ENCODE results near the gene SSBP3.

Gene SSBP3

GRCh38 chr1:54341763-54342162 lies 64.4 kb downstream of the SSBP3 start:
- no peak for FAIRE-seq
- TF ChIP-seq TAF1 (IDR thresholded peaks at IDR 0.05; ENCODE audit: low read depth, low read length), result no peak
- TF ChIP-seq POU2F2 (IDR thresholded peaks at IDR 0.05; ENCODE audit: low read depth, low read length), result no peak
- no peak for TF ChIP-seq POLR2A (IDR thresholded peaks at IDR 0.05; ENCODE audit: low read depth, low read length)
- no peak for TF ChIP-seq POLR2AphosphoS5 (IDR thresholded peaks at IDR 0.05; ENCODE audit: low read depth, low read length)
- no peak for TF ChIP-seq PAX5 (IDR thresholded peaks at IDR 0.05; ENCODE audit: insufficient read depth, low read length, severe bottlenecking)
- no peak for TF ChIP-seq SPI1 (IDR thresholded peaks at IDR 0.05; ENCODE audit: low read depth, low read length)
- DNase-seq (ENCODE audit: insufficient read length, low spot score), result no peak

GRCh38 chr1:54340878-54341277 lies 65.3 kb downstream of the SSBP3 start:
- FAIRE-seq (no peak), DNase-seq (ENCODE audit: insufficient read length, low spot score) (no peak)
- TF ChIP-seq POU2F2 (IDR thresholded peaks at IDR 0.05; ENCODE audit: low read depth, low read length) (no peak), POLR2AphosphoS5 (IDR thresholded peaks at IDR 0.05; ENCODE audit: low read depth, low read length) (no peak), SPI1 (IDR thresholded peaks at IDR 0.05; ENCODE audit: low read depth, low read length) (no peak), POLR2A (IDR thresholded peaks at IDR 0.05; ENCODE audit: low read depth, low read length) (no peak)

GRCh38 chr1:54340434-54340833 lies 65.8 kb downstream of the SSBP3 start:
- FAIRE-seq, result no peak
- DNase-seq (ENCODE audit: insufficient read length, low spot score), result no peak

GRCh38 chr1:54339126-54339525 lies 67.1 kb downstream of the SSBP3 start:
- TF ChIP-seq PAX5 (IDR thresholded peaks at IDR 0.05; ENCODE audit: insufficient read depth, low read length, severe bottlenecking), result no peak
- TF ChIP-seq POLR2AphosphoS5 (IDR thresholded peaks at IDR 0.05; ENCODE audit: low read depth, low read length), result no peak
- no peak for TF ChIP-seq TAF1 (IDR thresholded peaks at IDR 0.05; ENCODE audit: low read depth, low read length)
- no peak for TF ChIP-seq SPI1 (IDR thresholded peaks at IDR 0.05; ENCODE audit: low read depth, low read length)
- no peak for TF ChIP-seq POU2F2 (IDR thresholded peaks at IDR 0.05; ENCODE audit: low read depth, low read length)
- TF ChIP-seq POLR2A (IDR thresholded peaks at IDR 0.05; ENCODE audit: low read depth, low read length), result no peak
- DNase-seq (ENCODE audit: insufficient read length, low spot score) (no peak), FAIRE-seq (no peak)

More at GRCh38 chr1:54340434-54340833, 65.8 kb downstream of the SSBP3 start:
- TF ChIP-seq POU2F2 (IDR thresholded peaks at IDR 0.05; ENCODE audit: low read depth, low read length) (no peak), SPI1 (IDR thresholded peaks at IDR 0.05; ENCODE audit: low read depth, low read length) (no peak), PAX5 (IDR thresholded peaks at IDR 0.05; ENCODE audit: insufficient read depth, low read length, severe bottlenecking) (no peak), TAF1 (IDR thresholded peaks at IDR 0.05; ENCODE audit: low read depth, low read length) (no peak), POLR2A (IDR thresholded peaks at IDR 0.05; ENCODE audit: low read depth, low read length) (no peak), POLR2AphosphoS5 (IDR thresholded peaks at IDR 0.05; ENCODE audit: low read depth, low read length) (no peak)

GRCh38 chr1:54338464-54338863 lies 67.7 kb downstream of the SSBP3 start:
- DNase-seq (ENCODE audit: insufficient read length, low spot score), result no peak
- TF ChIP-seq PAX5 (IDR thresholded peaks at IDR 0.05; ENCODE audit: insufficient read depth, low read length, severe bottlenecking) (no peak), SPI1 (IDR thresholded peaks at IDR 0.05; ENCODE audit: low read depth, low read length) (no peak), POU2F2 (IDR thresholded peaks at IDR 0.05; ENCODE audit: low read depth, low read length) (no peak), POLR2A (IDR thresholded peaks at IDR 0.05; ENCODE audit: low read depth, low read length) (no peak), POLR2AphosphoS5 (IDR thresholded peaks at IDR 0.05; ENCODE audit: low read depth, low read length) (no peak), TAF1 (IDR thresholded peaks at IDR 0.05; ENCODE audit: low read depth, low read length) (no peak)
- no peak for FAIRE-seq

- FAIRE-seq, result no peak
- TF ChIP-seq POLR2AphosphoS5 (IDR thresholded peaks at IDR 0.05; ENCODE audit: low read depth, low read length), result no peak
- TF ChIP-seq PAX5 (IDR thresholded peaks at IDR 0.05; ENCODE audit: insufficient read depth, low read length, severe bottlenecking), result no peak
- TF ChIP-seq SPI1 (IDR thresholded peaks at IDR 0.05; ENCODE audit: low read depth, low read length), result no peak
- no peak for TF ChIP-seq TAF1 (IDR thresholded peaks at IDR 0.05; ENCODE audit: low read depth, low read length)
- TF ChIP-seq POU2F2 (IDR thresholded peaks at IDR 0.05; ENCODE audit: low read depth, low read length), result no peak
- TF ChIP-seq POLR2A (IDR thresholded peaks at IDR 0.05; ENCODE audit: low read depth, low read length), result no peak
- DNase-seq (ENCODE audit: insufficient read length, low spot score), result no peak
Measured at GRCh38 chr1:54337928-54338327, 68.3 kb downstream of the SSBP3 start.

- FAIRE-seq (no peak), DNase-seq (ENCODE audit: insufficient read length, low spot score) (no peak)
- TF ChIP-seq POLR2AphosphoS5 (IDR thresholded peaks at IDR 0.05; ENCODE audit: low read depth, low read length) (no peak), SPI1 (IDR thresholded peaks at IDR 0.05; ENCODE audit: low read depth, low read length) (no peak), POLR2A (IDR thresholded peaks at IDR 0.05; ENCODE audit: low read depth, low read length) (no peak), PAX5 (IDR thresholded peaks at IDR 0.05; ENCODE audit: insufficient read depth, low read length, severe bottlenecking) (no peak), POU2F2 (IDR thresholded peaks at IDR 0.05; ENCODE audit: low read depth, low read length) (no peak), TAF1 (IDR thresholded peaks at IDR 0.05; ENCODE audit: low read depth, low read length) (no peak)
Measured at GRCh38 chr1:54337034-54337433, 69.2 kb downstream of the SSBP3 start.

- DNase-seq (ENCODE audit: insufficient read length, low spot score) (no peak), FAIRE-seq (no peak)
- TF ChIP-seq SPI1 (IDR thresholded peaks at IDR 0.05; ENCODE audit: low read depth, low read length) (no peak), PAX5 (IDR thresholded peaks at IDR 0.05; ENCODE audit: insufficient read depth, low read length, severe bottlenecking) (no peak), POU2F2 (IDR thresholded peaks at IDR 0.05; ENCODE audit: low read depth, low read length) (no peak), POLR2A (IDR thresholded peaks at IDR 0.05; ENCODE audit: low read depth, low read length) (no peak), POLR2AphosphoS5 (IDR thresholded peaks at IDR 0.05; ENCODE audit: low read depth, low read length) (no peak), TAF1 (IDR thresholded peaks at IDR 0.05; ENCODE audit: low read depth, low read length) (no peak)
Measured at GRCh38 chr1:54336116-54336515, 70.1 kb downstream of the SSBP3 start.

- FAIRE-seq (no peak), DNase-seq (ENCODE audit: insufficient read length, low spot score) (no peak)
- TF ChIP-seq PAX5 (IDR thresholded peaks at IDR 0.05; ENCODE audit: insufficient read depth, low read length, severe bottlenecking) (no peak), POU2F2 (IDR thresholded peaks at IDR 0.05; ENCODE audit: low read depth, low read length) (no peak), TAF1 (IDR thresholded peaks at IDR 0.05; ENCODE audit: low read depth, low read length) (no peak), SPI1 (IDR thresholded peaks at IDR 0.05; ENCODE audit: low read depth, low read length) (no peak), POLR2AphosphoS5 (IDR thresholded peaks at IDR 0.05; ENCODE audit: low read depth, low read length) (no peak), POLR2A (IDR thresholded peaks at IDR 0.05; ENCODE audit: low read depth, low read length) (no peak)
Measured at GRCh38 chr1:54335755-54336108, 70.5 kb downstream of the SSBP3 start.
